Left cardiac atrium (tissue), 4 donors: ENCODE measurements around the gene MAGEA10. TPM values are rescaled to one million over a fixed set of nuclear protein-coding genes. Genes with fewer than 3 reads are reported as not detected.

Experiments used
- ATAC-seq, 2 donors: fragments of 200-7000 bp; cut with Tn5 transposase; one replicate each; pipeline ENCODE4 v1.9.1; 2020; ENCODE audit warnings: mild to moderate bottlenecking in 2 of 2, moderate library complexity in 2 of 2
- DNase-seq: peaks from one replicate; pipeline ENCODE4 v3.0.0-alpha.2; 2020
- intact Hi-C, 2 donors: fragments of 100-400 bp; cut with DNase I; formaldehyde crosslinking; loops; one replicate each; pipeline versions ENCODE4 v1.14.1 to v1.15.1; 2022 to 2023
- total RNA-seq, 2 donors: library from RNA; stranded (reverse); fragmentation: NEBNext Ultra II Directional; extraction: Animal tissue kit (Norgen Biotek cat#: 25700); gene quantifications; one replicate each; pipeline ENCODE4 v1.2.1, GENCODE V29; 2021
- donor health status: DM: no; HTN: yes; CAD: no.
- donor health status: DM: no; HTN: yes; CAD: no; lungs with severe emphysema.
- donor health status: DM: yes; HTN: yes; CAD: no.
- donor health status: Dilated cardiomyopathy.

Gene MAGEA10
- total RNA-seq, 2 donors from 2014 or later = not detected

GRCh38 chrX:152103866-152104265 lies 34.5 kb downstream of the MAGEA10 start:
- DNase-seq (no peak), ATAC-seq (no peak)
- intact Hi-C loops = no loop called here

- DNase-seq = no peak
- no peak for ATAC-seq
- intact Hi-C loops = no loop called here
Measured at GRCh38 chrX:152086141-152086540, 52.2 kb downstream of the MAGEA10 start.

Other genes starting within 250 kb of the MAGEA10 start
- gene MAGEA4, start 225.7 kb downstream of the MAGEA10 start, total RNA-seq = not detected
- 10 to 100 TPM; 14.7 to 20.8 TPM for gene GABRE, start 163.9 kb downstream of the MAGEA10 start, total RNA-seq